GM23248 (cell line): ENCODE results near the gene WDR27.

Source experiments
- EZH2 ChIP-seq: fragments of 200-600 bp; sonication (generic); IDR thresholded peaks from 2 replicates; pipeline ENCODE4 v1.6.1; 2018; ENCODE audit warnings: antibody characterized with exemption, mild to moderate bottlenecking; ENCODE audit not compliant: insufficient read depth, poor library complexity, severe bottlenecking
- EZH2phosphoT487 ChIP-seq: fragments of 200-600 bp; sonication (generic); IDR thresholded peaks from 2 replicates; pipeline ENCODE4 v1.6.1; 2018; ENCODE audit warnings: antibody characterized with exemption, moderate library complexity, mild to moderate bottlenecking, low read depth; ENCODE audit not compliant: insufficient read depth

DNA sequence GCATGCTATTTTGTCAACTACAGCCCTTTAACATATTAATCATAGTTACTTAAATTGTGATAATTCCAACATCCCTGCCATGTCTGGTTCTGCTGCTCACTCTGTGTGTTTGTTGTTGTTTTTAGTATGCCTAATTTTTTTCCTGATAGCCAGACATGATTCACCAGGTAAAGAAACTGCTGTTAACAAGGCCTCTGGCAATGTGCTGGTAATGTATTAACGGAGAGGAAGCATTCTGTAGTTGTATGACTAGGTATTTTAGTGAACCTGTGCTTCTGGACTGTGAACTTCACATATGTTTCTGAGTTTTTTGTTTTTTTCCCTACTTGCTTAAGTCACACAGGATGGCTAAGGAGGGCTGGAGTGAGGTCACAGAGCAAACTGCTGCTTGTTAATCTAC is 44.7 kb upstream of the WDR27 start:
- TF ChIP-seq EZH2 (no peak), EZH2phosphoT487 (no peak)
